Occipital lobe (tissue), 2 donors: Measurements from ENCODE around the gene HERPUD1. TPM values are rescaled to one million over a fixed set of nuclear protein-coding genes. Genes with fewer than 3 reads are reported as not detected.
"Not testable (repeated sequence)": the region's sequence is repeated elsewhere in the genome, so short reads cannot be mapped to it uniquely, and the experiment has no call there.

Experiments used
- DNase-seq: peaks from one replicate; lab custom pipeline; 2025; lab: John Stamatoyannopoulos, UW
- total RNA-seq: library from RNA; depleted of rRNA; stranded (reverse); fragments of >200 nt; gene quantifications from one replicate; pipeline ENCODE4 v1.2.3, GENCODE V29; 2014

HERPUD1 gene
- total RNA-seq, 1 donor from 2014 or later, result 49.8 TPM

GRCh38 chr16:56953006-56953405, 21.1 kb downstream of the HERPUD1 start:
- DNase-seq, result no peak

GRCh38 chr16:56956076-56956475, 24.1 kb downstream of the HERPUD1 start:
- no peak for DNase-seq

- no peak for DNase-seq
Observed at GRCh38 chr16:56956756-56957155, 24.8 kb downstream of the HERPUD1 start.

- DNase-seq, result no peak
Observed at GRCh38 chr16:56960681-56961281, 28.8 kb downstream of the HERPUD1 start.

- no peak for DNase-seq
Observed at GRCh38 chr16:56961386-56961785, 29.4 kb downstream of the HERPUD1 start.

- DNase-seq, result no peak
Observed at GRCh38 chr16:56961851-56962281, 29.9 kb downstream of the HERPUD1 start, which contains the start of gene CETP. TSS of gene CETP (plus strand) at chr16:56961950. CDS start at chr16:56961980, 30 bp downstream.

GRCh38 chr16:56964243-56965148, 32.6 kb downstream of the HERPUD1 start:
- DNase-seq, result peak; percentile 10

- DNase-seq, result no peak
Observed at GRCh38 chr16:56965149-56966092, 33.5 kb downstream of the HERPUD1 start.

- no peak for DNase-seq
Observed at GRCh38 chr16:56966093-56966475, 34.1 kb downstream of the HERPUD1 start.

- DNase-seq, result no peak
Observed at GRCh38 chr16:56967733-56968132, 35.8 kb downstream of the HERPUD1 start.

- DNase-seq, result no peak
Observed at GRCh38 chr16:56969769-56970168, 37.8 kb downstream of the HERPUD1 start.

GRCh38 chr16:56970934-56971767, 39.2 kb downstream of the HERPUD1 start:
- DNase-seq, result no peak

GRCh38 chr16:56971768-56972043, 39.8 kb downstream of the HERPUD1 start:
- no peak for DNase-seq

GRCh38 chr16:56972403-56973293, 40.7 kb downstream of the HERPUD1 start:
- no peak for DNase-seq

- no peak for DNase-seq
Observed at GRCh38 chr16:56973294-56973689, 41.4 kb downstream of the HERPUD1 start.

GRCh38 chr16:56973899-56974298, 42.0 kb downstream of the HERPUD1 start:
- not testable (repeated sequence) for DNase-seq

GRCh38 chr16:56974549-56975300, 42.8 kb downstream of the HERPUD1 start:
- no peak for DNase-seq

GRCh38 chr16:56975714-56976113, 43.8 kb downstream of the HERPUD1 start:
- no peak for DNase-seq

GRCh38 chr16:56977216-56977615, 45.3 kb downstream of the HERPUD1 start:
- no peak for DNase-seq
